ENCODE results near the gene STX4.

STX4 gene

GRCh38 chr16:31080035-31080629 is 46.8 kb downstream of the STX4 start:
- no peak for ATAC-seq
- TF ChIP-seq SNAI2 (CRISPR knock-in tag; IDR thresholded peaks at IDR 0.05) (no peak), ZNF565 (CRISPR knock-in tag; conservative IDR thresholded peaks at IDR 0.05; ENCODE audit: low read depth) (no peak), ZC3H10 (CRISPR knock-in tag; IDR thresholded peaks at IDR 0.05) (no peak), ZFP30 (CRISPR knock-in tag; IDR thresholded peaks at IDR 0.05) (no peak), ZNF8 (CRISPR knock-in tag; IDR thresholded peaks at IDR 0.05) (no peak), TCF4 (CRISPR knock-in tag; IDR thresholded peaks at IDR 0.05; ENCODE audit: borderline replicate concordance) (no peak), TSHZ2 (CRISPR knock-in tag; IDR thresholded peaks at IDR 0.05) (no peak), OSR1 (CRISPR knock-in tag; IDR thresholded peaks at IDR 0.05) (no peak), CSRNP3 (CRISPR knock-in tag; IDR thresholded peaks at IDR 0.05) (no peak), GLIS3 (CRISPR knock-in tag; IDR thresholded peaks at IDR 0.05) (no peak), ARNTL (CRISPR knock-in tag; IDR thresholded peaks at IDR 0.05; ENCODE audit: borderline replicate concordance, low read depth) (no peak), ISL1 (CRISPR knock-in tag; IDR thresholded peaks at IDR 0.05) (no peak), CSDC2 (CRISPR knock-in tag; IDR thresholded peaks at IDR 0.05) (no peak)
- TF ChIP-seq, protein P1, sequence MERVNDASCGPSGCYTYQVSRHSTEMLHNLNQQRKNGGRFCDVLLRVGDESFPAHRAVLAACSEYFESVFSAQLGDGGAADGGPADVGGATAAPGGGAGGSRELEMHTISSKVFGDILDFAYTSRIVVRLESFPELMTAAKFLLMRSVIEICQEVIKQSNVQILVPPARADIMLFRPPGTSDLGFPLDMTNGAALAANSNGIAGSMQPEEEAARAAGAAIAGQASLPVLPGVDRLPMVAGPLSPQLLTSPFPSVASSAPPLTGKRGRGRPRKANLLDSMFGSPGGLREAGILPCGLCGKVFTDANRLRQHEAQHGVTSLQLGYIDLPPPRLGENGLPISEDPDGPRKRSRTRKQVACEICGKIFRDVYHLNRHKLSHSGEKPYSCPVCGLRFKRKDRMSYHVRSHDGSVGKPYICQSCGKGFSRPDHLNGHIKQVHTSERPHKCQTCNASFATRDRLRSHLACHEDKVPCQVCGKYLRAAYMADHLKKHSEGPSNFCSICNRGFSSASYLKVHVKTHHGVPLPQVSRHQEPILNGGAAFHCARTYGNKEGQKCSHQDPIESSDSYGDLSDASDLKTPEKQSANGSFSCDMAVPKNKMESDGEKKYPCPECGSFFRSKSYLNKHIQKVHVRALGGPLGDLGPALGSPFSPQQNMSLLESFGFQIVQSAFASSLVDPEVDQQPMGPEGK (CRISPR knock-in tag; IDR thresholded peaks at IDR 0.05; ENCODE audit: borderline replicate concordance): no peak

- TF ChIP-seq TOX (CRISPR knock-in tag; IDR thresholded peaks at IDR 0.05; ENCODE audit: borderline replicate concordance) (no peak), OSR1 (CRISPR knock-in tag; IDR thresholded peaks at IDR 0.05) (no peak), ARNTL (CRISPR knock-in tag; IDR thresholded peaks at IDR 0.05; ENCODE audit: borderline replicate concordance, low read depth) (no peak), RARB (CRISPR knock-in tag; IDR thresholded peaks at IDR 0.05) (no peak), ESRRG (CRISPR knock-in tag; IDR thresholded peaks at IDR 0.05) (no peak), ZFP3 (CRISPR knock-in tag; IDR thresholded peaks at IDR 0.05) (no peak), TCF4 (CRISPR knock-in tag; IDR thresholded peaks at IDR 0.05; ENCODE audit: borderline replicate concordance) (no peak), ISL1 (CRISPR knock-in tag; IDR thresholded peaks at IDR 0.05) (no peak), CSRNP3 (CRISPR knock-in tag; IDR thresholded peaks at IDR 0.05) (no peak), GLIS3 (CRISPR knock-in tag; IDR thresholded peaks at IDR 0.05) (no peak)
- TF ChIP-seq, protein P2, sequence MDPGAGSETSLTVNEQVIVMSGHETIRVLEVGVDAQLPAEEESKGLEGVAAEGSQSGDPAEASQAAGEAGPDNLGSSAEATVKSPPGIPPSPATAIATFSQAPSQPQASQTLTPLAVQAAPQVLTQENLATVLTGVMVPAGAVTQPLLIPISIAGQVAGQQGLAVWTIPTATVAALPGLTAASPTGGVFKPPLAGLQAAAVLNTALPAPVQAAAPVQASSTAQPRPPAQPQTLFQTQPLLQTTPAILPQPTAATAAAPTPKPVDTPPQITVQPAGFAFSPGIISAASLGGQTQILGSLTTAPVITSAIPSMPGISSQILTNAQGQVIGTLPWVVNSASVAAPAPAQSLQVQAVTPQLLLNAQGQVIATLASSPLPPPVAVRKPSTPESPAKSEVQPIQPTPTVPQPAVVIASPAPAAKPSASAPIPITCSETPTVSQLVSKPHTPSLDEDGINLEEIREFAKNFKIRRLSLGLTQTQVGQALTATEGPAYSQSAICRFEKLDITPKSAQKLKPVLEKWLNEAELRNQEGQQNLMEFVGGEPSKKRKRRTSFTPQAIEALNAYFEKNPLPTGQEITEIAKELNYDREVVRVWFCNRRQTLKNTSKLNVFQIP (CRISPR knock-in tag; IDR thresholded peaks at IDR 0.05; ENCODE audit: borderline replicate concordance, low read depth): no peak
- no peak for ATAC-seq
These were observed 47.5 kb downstream of the STX4 start for GRCh38 chr16:31080756-31081419.
